Panc1 (cell line): Measurements from ENCODE around the gene CSMD2.

Experiments
- CTCF ChIP-seq: fragments of 450-650 bp; IDR thresholded peaks from 2 replicates; pipeline ENCODE4 v1.5.1; 2017; ENCODE audit warnings: mild to moderate bottlenecking
- REST ChIP-seq, 2 experiments: IDR thresholded peaks; 2 replicates each; pipeline ENCODE4 v1.6.1; 2011 to 2012; ENCODE audit warnings: low read depth in 2 of 2, control low read depth in 1 of 2, low read length in 1 of 2, mild to moderate bottlenecking in 1 of 2, moderate library complexity in 1 of 2; ENCODE audit not compliant: insufficient read depth in 1 of 2
- SIN3A ChIP-seq: IDR thresholded peaks from 2 replicates; pipeline ENCODE4 v1.6.1; 2012; ENCODE audit warnings: low read depth, mild to moderate bottlenecking, low read length, moderate library complexity, borderline replicate concordance; ENCODE audit not compliant: insufficient read depth
- TCF7L2 ChIP-seq: IDR thresholded peaks from 2 replicates; pipeline ENCODE4 v1.6.1; 2011; ENCODE audit warnings: mild to moderate bottlenecking, low read depth, low read length, inconsistent platforms

GRCh38 chr1:33723251-33723650, 441.8 kb downstream of the CSMD2 start:
- no peak for TF ChIP-seq CTCF
- no peak for TF ChIP-seq REST (IDR thresholded peaks at IDR 0.05; ENCODE audit: insufficient read depth in 1 of 2, low read depth in 2 of 2, low read length in 1 of 2)
- no peak for TF ChIP-seq SIN3A
- no peak for TF ChIP-seq TCF7L2
